Esophagus muscularis mucosa (tissue), 3 donors: Measurements from ENCODE around the gene GRK5.

ENCODE experiments used
- CTCF ChIP-seq, 3 experiments: fragments of 200-600 bp in 2 of 3; fragments of 450-650 bp in 1 of 3; sonication (generic) in 2 of 3; IDR thresholded peaks; one replicate each; pipeline ENCODE4 v1.5.1; 2017 to 2019; ENCODE audit warnings: antibody characterized with exemption in 3 of 3, mild to moderate bottlenecking in 2 of 3, moderate library complexity in 1 of 3
- POLR2A ChIP-seq: fragments of 450-650 bp; IDR thresholded peaks from one replicate; pipeline ENCODE4 v1.6.1; 2017; ENCODE audit warnings: antibody characterized with exemption, moderate library complexity, mild to moderate bottlenecking, low read depth

GRCh38 chr10:119310806-119311205 lies 103.4 kb downstream of the GRK5 start:
- TF ChIP-seq CTCF (IDR thresholded peaks at IDR 0.05), result no peak
- no peak for TF ChIP-seq POLR2A
